Stimulated activated CD4-positive, alpha-beta T cell treated with anti-CD3 and anti-CD28 coated beads, Interleukin-2, amount 100 ng/mL, for 4 hours (primary cell): ENCODE measurements around the gene TRAK1.

Experiments used
- DNase-seq: peaks from one replicate; pipeline ENCODE4 v3.0.0-alpha.2; 2020; ENCODE audit warnings: low read depth

TRAK1 gene

GRCh38 chr3:42250761-42251160 lies 159.6 kb downstream of the TRAK1 start:
- DNase-seq = no peak

- DNase-seq = no peak
Observed at GRCh38 chr3:42254566-42254965, 163.4 kb downstream of the TRAK1 start.

- no peak for DNase-seq
Observed at GRCh38 chr3:42256135-42256819, 165.1 kb downstream of the TRAK1 start.

- no peak for DNase-seq
Observed at GRCh38 chr3:42257007-42257406, 165.8 kb downstream of the TRAK1 start.

GRCh38 chr3:42262525-42262924 lies 171.4 kb downstream of the TRAK1 start:
- no peak for DNase-seq

GRCh38 chr3:42263354-42264346 lies 172.5 kb downstream of the TRAK1 start:
- no peak for DNase-seq

GRCh38 chr3:42264399-42265058 lies 173.4 kb downstream of the TRAK1 start:
- no peak for DNase-seq

GRCh38 chr3:42265059-42265991 lies 174.2 kb downstream of the TRAK1 start:
- DNase-seq = no peak

GRCh38 chr3:42266085-42266484 lies 174.9 kb downstream of the TRAK1 start, which contains the start of gene CCK:
CCK (minus strand) TSS chr3:42266185; CDS start chr3:42263630, 2,555 bp downstream.
- no peak for DNase-seq

- DNase-seq = no peak
Observed at GRCh38 chr3:42267878-42268277, 176.7 kb downstream of the TRAK1 start.

GRCh38 chr3:42269647-42270046 lies 178.5 kb downstream of the TRAK1 start:
- DNase-seq = no peak

- no peak for DNase-seq
Observed at GRCh38 chr3:42270561-42270960, 179.4 kb downstream of the TRAK1 start.

- no peak for DNase-seq
Observed at GRCh38 chr3:42271786-42272185, 180.6 kb downstream of the TRAK1 start.

GRCh38 chr3:42273361-42273760 lies 182.2 kb downstream of the TRAK1 start:
- DNase-seq = no peak

GRCh38 chr3:42274266-42274665 lies 183.1 kb downstream of the TRAK1 start:
- DNase-seq = no peak

- DNase-seq = no peak
Observed at GRCh38 chr3:42275217-42275616, 184.1 kb downstream of the TRAK1 start.
